Measurements from ENCODE around the gene FGF14.
"Not testable (repeated sequence)": the region's sequence is repeated elsewhere in the genome, so short reads cannot be mapped to it uniquely, and the experiment has no call there.

DNA sequence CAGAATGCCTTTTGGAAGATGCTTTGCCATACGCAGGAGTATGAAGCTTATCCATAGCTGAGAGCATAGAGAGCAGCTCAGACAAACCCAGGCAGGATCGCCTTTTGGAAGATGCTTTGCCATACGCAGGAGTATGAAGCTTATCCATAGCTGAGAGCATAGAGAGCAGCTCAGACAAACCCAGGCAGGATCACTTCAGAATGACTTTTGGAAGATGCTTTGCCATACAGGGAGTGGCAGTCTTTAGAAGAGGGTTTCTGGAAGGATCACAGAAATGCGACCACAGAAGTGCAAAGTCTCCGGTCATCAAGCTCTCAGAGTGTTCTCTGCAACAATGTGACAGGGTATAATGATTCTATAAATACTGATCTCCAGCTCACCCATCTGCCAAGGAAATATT, 390.4 kb downstream of the FGF14 start:
- TF ChIP-seq, protein P1, sequence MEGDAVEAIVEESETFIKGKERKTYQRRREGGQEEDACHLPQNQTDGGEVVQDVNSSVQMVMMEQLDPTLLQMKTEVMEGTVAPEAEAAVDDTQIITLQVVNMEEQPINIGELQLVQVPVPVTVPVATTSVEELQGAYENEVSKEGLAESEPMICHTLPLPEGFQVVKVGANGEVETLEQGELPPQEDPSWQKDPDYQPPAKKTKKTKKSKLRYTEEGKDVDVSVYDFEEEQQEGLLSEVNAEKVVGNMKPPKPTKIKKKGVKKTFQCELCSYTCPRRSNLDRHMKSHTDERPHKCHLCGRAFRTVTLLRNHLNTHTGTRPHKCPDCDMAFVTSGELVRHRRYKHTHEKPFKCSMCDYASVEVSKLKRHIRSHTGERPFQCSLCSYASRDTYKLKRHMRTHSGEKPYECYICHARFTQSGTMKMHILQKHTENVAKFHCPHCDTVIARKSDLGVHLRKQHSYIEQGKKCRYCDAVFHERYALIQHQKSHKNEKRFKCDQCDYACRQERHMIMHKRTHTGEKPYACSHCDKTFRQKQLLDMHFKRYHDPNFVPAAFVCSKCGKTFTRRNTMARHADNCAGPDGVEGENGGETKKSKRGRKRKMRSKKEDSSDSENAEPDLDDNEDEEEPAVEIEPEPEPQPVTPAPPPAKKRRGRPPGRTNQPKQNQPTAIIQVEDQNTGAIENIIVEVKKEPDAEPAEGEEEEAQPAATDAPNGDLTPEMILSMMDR (IDR thresholded peaks at IDR 0.05): not testable (repeated sequence)
- not testable (repeated sequence) for TF ChIP-seq POLR2A (IDR thresholded peaks at IDR 0.05)

All from Peyer's patch (tissue), 4 donors.